Measurements from ENCODE around the gene MAPK13. TPM values are rescaled to one million over a fixed set of nuclear protein-coding genes. Genes with fewer than 3 reads are reported as not detected.

MAPK13 gene
- total RNA-seq, 1 experiment from 2014 or later = 2.6 TPM

GRCh38 chr6:36104836-36105235 is 25.5 kb upstream of the MAPK13 start:
- peaks cover 50% of the 10 kb centered on the region for H3K36me3 ChIP-seq (ENCODE audit: insufficient read depth, low read length, poor library complexity, severe bottlenecking)
- intact Hi-C loops (cut with micrococcal nuclease; ENCODE audit: unreplicated experiment) = no loop called here
- TF ChIP-seq EZH2 (IDR thresholded peaks at IDR 0.05; ENCODE audit: borderline replicate concordance, low read depth, low read length, poor library complexity, severe bottlenecking) (no peak), CTCF (conservative IDR thresholded peaks at IDR 0.05; ENCODE audit: low read depth, low read length) (no peak)
- BruUV-seq (replicated peaks) = no TSS peak
- ChIA-PET POLR2A (ENCODE audit: low non-redundant PET) (no interaction called here), CTCF (no interaction called here)
- no peaks in the 10 kb centered on the region for H3K9me3 ChIP-seq (ENCODE audit: low read depth, low read length, poor library complexity, severe bottlenecking)
- H3K27ac ChIP-seq (ENCODE audit: low read depth, low read length, poor library complexity, severe bottlenecking) = no peak overlapping the region
- H3K27me3 ChIP-seq (replicated peaks; ENCODE audit: insufficient read depth, low read depth, low read length, poor library complexity) = no peaks in the 10 kb centered on the region
- no peak overlapping the region for H3K4me3 ChIP-seq (ENCODE audit: low read depth, low read length, poor library complexity, severe bottlenecking)
- peaks cover 3% of the 10 kb centered on the region for H3K4me1 ChIP-seq (ENCODE audit: insufficient read depth, low read length, poor library complexity, severe bottlenecking)
- DNase-seq (ENCODE audit: low spot score) = no peak

DNA sequence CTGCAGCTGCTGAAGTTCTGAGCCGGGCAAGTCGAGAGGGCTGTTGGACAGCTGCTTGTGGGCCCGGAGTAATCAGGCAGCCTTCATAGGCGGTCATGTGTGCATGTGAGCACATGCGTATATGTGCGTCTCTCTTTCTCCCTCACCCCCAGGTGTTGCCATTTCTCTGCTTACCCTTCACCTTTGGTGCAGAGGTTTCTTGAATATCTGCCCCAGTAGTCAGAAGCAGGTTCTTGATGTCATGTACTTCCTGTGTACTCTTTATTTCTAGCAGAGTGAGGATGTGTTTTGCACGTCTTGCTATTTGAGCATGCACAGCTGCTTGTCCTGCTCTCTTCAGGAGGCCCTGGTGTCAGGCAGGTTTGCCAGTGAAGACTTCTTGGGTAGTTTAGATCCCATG is 21.2 kb upstream of the MAPK13 start:
- intact Hi-C loops (cut with micrococcal nuclease; ENCODE audit: unreplicated experiment) = no loop called here
- DNase-seq (ENCODE audit: low spot score) = no peak
- Histone ChIP-seq H3K27me3 (replicated peaks; ENCODE audit: insufficient read depth, low read depth, low read length, poor library complexity) (no peaks in the 10 kb centered on the region), H3K27ac (ENCODE audit: low read depth, low read length, poor library complexity, severe bottlenecking) (no peak overlapping the region), H3K9me3 (ENCODE audit: low read depth, low read length, poor library complexity, severe bottlenecking) (no peaks in the 10 kb centered on the region), H3K4me3 (ENCODE audit: low read depth, low read length, poor library complexity, severe bottlenecking) (no peak overlapping the region), H3K4me1 (ENCODE audit: insufficient read depth, low read length, poor library complexity, severe bottlenecking) (no peaks in the 10 kb centered on the region), H3K36me3 (ENCODE audit: insufficient read depth, low read length, poor library complexity, severe bottlenecking) (peaks cover 38% of the 10 kb centered on the region)
- TF ChIP-seq CTCF (conservative IDR thresholded peaks at IDR 0.05; ENCODE audit: low read depth, low read length) (no peak), EZH2 (IDR thresholded peaks at IDR 0.05; ENCODE audit: borderline replicate concordance, low read depth, low read length, poor library complexity, severe bottlenecking) (no peak)
- BruUV-seq (replicated peaks) = no TSS peak
- CTCF ChIA-PET = no interaction called here
- POLR2A ChIA-PET (ENCODE audit: low non-redundant PET) = no interaction called here

GRCh38 chr6:36110050-36110449 is 20.3 kb upstream of the MAPK13 start:
- Histone ChIP-seq H3K4me1 (ENCODE audit: insufficient read depth, low read length, poor library complexity, severe bottlenecking) (no peaks in the 10 kb centered on the region), H3K9me3 (ENCODE audit: low read depth, low read length, poor library complexity, severe bottlenecking) (no peaks in the 10 kb centered on the region), H3K27ac (ENCODE audit: low read depth, low read length, poor library complexity, severe bottlenecking) (no peak overlapping the region), H3K27me3 (replicated peaks; ENCODE audit: insufficient read depth, low read depth, low read length, poor library complexity) (no peaks in the 10 kb centered on the region), H3K4me3 (ENCODE audit: low read depth, low read length, poor library complexity, severe bottlenecking) (no peak overlapping the region), H3K36me3 (ENCODE audit: insufficient read depth, low read length, poor library complexity, severe bottlenecking) (peaks cover 38% of the 10 kb centered on the region)
- ChIA-PET CTCF (no interaction called here), POLR2A (ENCODE audit: low non-redundant PET) (no interaction called here)
- no peak for TF ChIP-seq EZH2 (IDR thresholded peaks at IDR 0.05; ENCODE audit: borderline replicate concordance, low read depth, low read length, poor library complexity, severe bottlenecking)
- no peak for TF ChIP-seq CTCF (conservative IDR thresholded peaks at IDR 0.05; ENCODE audit: low read depth, low read length)
- DNase-seq (ENCODE audit: low spot score) = no peak
- intact Hi-C loops (cut with micrococcal nuclease; ENCODE audit: unreplicated experiment) = no loop called here
- no TSS peak for BruUV-seq (replicated peaks)
